Measurements from ENCODE around the gene HADHA.

DNA sequence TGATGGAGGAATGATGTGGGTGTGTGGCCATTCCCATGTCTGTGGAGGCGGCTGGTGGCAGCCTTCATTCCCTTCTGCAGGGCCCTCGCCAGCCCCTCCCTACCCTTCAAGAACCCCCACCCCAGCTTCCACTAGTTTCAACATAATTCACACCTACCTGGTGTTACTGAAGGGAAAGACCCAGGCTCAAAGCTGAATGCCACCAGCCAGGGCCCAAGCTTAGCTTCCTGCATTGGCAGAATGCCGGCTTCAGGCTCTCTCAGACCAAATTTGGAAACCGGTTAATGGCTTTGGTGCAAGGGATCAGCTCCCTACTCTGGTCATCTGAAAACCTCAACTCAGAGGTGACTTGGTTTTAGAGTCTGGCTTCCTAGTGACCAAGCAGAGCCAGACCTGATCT lies 54.7 kb downstream of the HADHA start:
- TF ChIP-seq, protein P1, sequence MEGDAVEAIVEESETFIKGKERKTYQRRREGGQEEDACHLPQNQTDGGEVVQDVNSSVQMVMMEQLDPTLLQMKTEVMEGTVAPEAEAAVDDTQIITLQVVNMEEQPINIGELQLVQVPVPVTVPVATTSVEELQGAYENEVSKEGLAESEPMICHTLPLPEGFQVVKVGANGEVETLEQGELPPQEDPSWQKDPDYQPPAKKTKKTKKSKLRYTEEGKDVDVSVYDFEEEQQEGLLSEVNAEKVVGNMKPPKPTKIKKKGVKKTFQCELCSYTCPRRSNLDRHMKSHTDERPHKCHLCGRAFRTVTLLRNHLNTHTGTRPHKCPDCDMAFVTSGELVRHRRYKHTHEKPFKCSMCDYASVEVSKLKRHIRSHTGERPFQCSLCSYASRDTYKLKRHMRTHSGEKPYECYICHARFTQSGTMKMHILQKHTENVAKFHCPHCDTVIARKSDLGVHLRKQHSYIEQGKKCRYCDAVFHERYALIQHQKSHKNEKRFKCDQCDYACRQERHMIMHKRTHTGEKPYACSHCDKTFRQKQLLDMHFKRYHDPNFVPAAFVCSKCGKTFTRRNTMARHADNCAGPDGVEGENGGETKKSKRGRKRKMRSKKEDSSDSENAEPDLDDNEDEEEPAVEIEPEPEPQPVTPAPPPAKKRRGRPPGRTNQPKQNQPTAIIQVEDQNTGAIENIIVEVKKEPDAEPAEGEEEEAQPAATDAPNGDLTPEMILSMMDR (IDR thresholded peaks at IDR 0.05; ENCODE audit: insufficient read depth, low read length): no peak
- TF ChIP-seq, protein P2, sequence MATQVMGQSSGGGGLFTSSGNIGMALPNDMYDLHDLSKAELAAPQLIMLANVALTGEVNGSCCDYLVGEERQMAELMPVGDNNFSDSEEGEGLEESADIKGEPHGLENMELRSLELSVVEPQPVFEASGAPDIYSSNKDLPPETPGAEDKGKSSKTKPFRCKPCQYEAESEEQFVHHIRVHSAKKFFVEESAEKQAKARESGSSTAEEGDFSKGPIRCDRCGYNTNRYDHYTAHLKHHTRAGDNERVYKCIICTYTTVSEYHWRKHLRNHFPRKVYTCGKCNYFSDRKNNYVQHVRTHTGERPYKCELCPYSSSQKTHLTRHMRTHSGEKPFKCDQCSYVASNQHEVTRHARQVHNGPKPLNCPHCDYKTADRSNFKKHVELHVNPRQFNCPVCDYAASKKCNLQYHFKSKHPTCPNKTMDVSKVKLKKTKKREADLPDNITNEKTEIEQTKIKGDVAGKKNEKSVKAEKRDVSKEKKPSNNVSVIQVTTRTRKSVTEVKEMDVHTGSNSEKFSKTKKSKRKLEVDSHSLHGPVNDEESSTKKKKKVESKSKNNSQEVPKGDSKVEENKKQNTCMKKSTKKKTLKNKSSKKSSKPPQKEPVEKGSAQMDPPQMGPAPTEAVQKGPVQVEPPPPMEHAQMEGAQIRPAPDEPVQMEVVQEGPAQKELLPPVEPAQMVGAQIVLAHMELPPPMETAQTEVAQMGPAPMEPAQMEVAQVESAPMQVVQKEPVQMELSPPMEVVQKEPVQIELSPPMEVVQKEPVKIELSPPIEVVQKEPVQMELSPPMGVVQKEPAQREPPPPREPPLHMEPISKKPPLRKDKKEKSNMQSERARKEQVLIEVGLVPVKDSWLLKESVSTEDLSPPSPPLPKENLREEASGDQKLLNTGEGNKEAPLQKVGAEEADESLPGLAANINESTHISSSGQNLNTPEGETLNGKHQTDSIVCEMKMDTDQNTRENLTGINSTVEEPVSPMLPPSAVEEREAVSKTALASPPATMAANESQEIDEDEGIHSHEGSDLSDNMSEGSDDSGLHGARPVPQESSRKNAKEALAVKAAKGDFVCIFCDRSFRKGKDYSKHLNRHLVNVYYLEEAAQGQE (IDR thresholded peaks at IDR 0.05; ENCODE audit: insufficient replicate concordance, low read depth): no peak

Measured in HL-60 (cell line).